HEK293 (cell line): ENCODE results near the gene NNT.

Source experiments
- KLF1 ChIP-seq: fragments of 450-650 bp; formaldehyde crosslinking; IDR thresholded peaks from 2 replicates; pipeline ENCODE4 v1.5.1; 2016; ENCODE audit warnings: missing biosample characterization, missing genetic modification characterization
- SCRT1 ChIP-seq: fragments of 450-650 bp; formaldehyde crosslinking; IDR thresholded peaks from 2 replicates; pipeline ENCODE4 v1.5.1; 2016; ENCODE audit warnings: missing biosample characterization, missing genetic modification characterization, borderline replicate concordance
- ZBTB21 ChIP-seq: fragments of 450-650 bp; formaldehyde crosslinking; IDR thresholded peaks from 2 replicates; pipeline ENCODE4 v1.5.1; 2017; ENCODE audit warnings: missing biosample characterization, missing genetic modification characterization
- ZBTB8A ChIP-seq: fragments of 450-650 bp; formaldehyde crosslinking; IDR thresholded peaks from 2 replicates; pipeline ENCODE4 v1.5.1; 2016; ENCODE audit warnings: missing biosample characterization, missing genetic modification characterization
- ZFP37 ChIP-seq: fragments of 450-650 bp; formaldehyde crosslinking; IDR thresholded peaks from 2 replicates; pipeline ENCODE4 v1.5.1; 2016; ENCODE audit warnings: missing biosample characterization, missing genetic modification characterization
- ZNF157 ChIP-seq: fragments of 450-650 bp; formaldehyde crosslinking; IDR thresholded peaks from 2 replicates; pipeline ENCODE4 v1.5.1; 2016; ENCODE audit warnings: missing biosample characterization, missing genetic modification characterization
- ZNF221 ChIP-seq: fragments of 450-650 bp; formaldehyde crosslinking; IDR thresholded peaks from 2 replicates; pipeline ENCODE4 v1.5.1; 2017; ENCODE audit warnings: missing biosample characterization, missing genetic modification characterization, borderline replicate concordance
- ZNF510 ChIP-seq: fragments of 450-650 bp; formaldehyde crosslinking; IDR thresholded peaks from 2 replicates; pipeline ENCODE4 v1.5.1; 2018; ENCODE audit warnings: mild to moderate bottlenecking, missing genetic modification characterization, missing biosample characterization; ENCODE audit not compliant: insufficient replicate concordance
- ZNF561 ChIP-seq: fragments of 450-650 bp; IDR thresholded peaks from 2 replicates; pipeline ENCODE4 v1.5.1; 2018; ENCODE audit warnings: missing biosample characterization, missing genetic modification characterization, borderline replicate concordance
- ZNF664 ChIP-seq: fragments of 450-650 bp; formaldehyde crosslinking; IDR thresholded peaks from 2 replicates; pipeline ENCODE4 v1.5.1; 2016; ENCODE audit warnings: missing biosample characterization, missing genetic modification characterization
- TF ChIP-seq, protein P1 (sequence below): fragments of 450-650 bp; formaldehyde crosslinking; IDR thresholded peaks from 2 replicates; pipeline ENCODE4 v1.5.1; 2016; ENCODE audit warnings: missing biosample characterization, missing genetic modification characterization
- TF ChIP-seq, protein P2 (sequence below): fragments of 450-650 bp; formaldehyde crosslinking; conservative IDR thresholded peaks from 2 replicates; pipeline ENCODE4 v1.5.1; 2016; ENCODE audit warnings: low read depth, missing biosample characterization, missing genetic modification characterization
- TF ChIP-seq, protein P3 (sequence below): fragments of 450-650 bp; formaldehyde crosslinking; IDR thresholded peaks from 2 replicates; pipeline ENCODE4 v1.5.1; 2016; ENCODE audit warnings: missing biosample characterization, missing genetic modification characterization

DNA sequence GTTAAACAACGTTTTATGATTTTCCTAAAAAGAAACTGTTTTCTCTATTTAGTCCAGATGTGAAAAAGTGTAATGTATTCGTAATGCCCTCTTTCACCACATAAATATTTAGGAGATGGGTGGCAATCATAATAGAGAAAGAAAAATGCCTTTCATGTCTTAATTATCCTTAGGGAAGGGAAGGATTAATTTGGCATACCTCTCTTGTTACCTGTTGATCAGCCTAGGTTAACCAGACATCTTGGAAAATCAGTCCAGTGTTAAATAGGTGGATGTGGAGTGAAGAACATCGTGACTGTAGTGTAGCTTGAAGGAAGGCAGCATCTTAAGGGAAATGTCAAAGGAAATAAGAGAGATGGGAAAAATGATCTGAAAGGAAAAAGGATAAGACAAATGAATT is 76.2 kb downstream of the NNT start:
- TF ChIP-seq ZNF157 (tag by site-specific recombination) (no peak), KLF1 (tag by site-specific recombination) (no peak), ZBTB21 (tag by site-specific recombination) (no peak), ZFP37 (tag by site-specific recombination) (no peak), ZNF664 (tag by site-specific recombination) (no peak), ZNF221 (tag by site-specific recombination) (no peak), ZNF561 (tag by site-specific recombination) (no peak), ZNF510 (no peak), ZBTB8A (tag by site-specific recombination) (no peak), SCRT1 (tag by site-specific recombination) (peak; percentile 63; the same call in 1 of the 2 replicates)
- TF ChIP-seq, protein P1, sequence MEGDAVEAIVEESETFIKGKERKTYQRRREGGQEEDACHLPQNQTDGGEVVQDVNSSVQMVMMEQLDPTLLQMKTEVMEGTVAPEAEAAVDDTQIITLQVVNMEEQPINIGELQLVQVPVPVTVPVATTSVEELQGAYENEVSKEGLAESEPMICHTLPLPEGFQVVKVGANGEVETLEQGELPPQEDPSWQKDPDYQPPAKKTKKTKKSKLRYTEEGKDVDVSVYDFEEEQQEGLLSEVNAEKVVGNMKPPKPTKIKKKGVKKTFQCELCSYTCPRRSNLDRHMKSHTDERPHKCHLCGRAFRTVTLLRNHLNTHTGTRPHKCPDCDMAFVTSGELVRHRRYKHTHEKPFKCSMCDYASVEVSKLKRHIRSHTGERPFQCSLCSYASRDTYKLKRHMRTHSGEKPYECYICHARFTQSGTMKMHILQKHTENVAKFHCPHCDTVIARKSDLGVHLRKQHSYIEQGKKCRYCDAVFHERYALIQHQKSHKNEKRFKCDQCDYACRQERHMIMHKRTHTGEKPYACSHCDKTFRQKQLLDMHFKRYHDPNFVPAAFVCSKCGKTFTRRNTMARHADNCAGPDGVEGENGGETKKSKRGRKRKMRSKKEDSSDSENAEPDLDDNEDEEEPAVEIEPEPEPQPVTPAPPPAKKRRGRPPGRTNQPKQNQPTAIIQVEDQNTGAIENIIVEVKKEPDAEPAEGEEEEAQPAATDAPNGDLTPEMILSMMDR (tag by site-specific recombination): no peak
- TF ChIP-seq, protein P2, sequence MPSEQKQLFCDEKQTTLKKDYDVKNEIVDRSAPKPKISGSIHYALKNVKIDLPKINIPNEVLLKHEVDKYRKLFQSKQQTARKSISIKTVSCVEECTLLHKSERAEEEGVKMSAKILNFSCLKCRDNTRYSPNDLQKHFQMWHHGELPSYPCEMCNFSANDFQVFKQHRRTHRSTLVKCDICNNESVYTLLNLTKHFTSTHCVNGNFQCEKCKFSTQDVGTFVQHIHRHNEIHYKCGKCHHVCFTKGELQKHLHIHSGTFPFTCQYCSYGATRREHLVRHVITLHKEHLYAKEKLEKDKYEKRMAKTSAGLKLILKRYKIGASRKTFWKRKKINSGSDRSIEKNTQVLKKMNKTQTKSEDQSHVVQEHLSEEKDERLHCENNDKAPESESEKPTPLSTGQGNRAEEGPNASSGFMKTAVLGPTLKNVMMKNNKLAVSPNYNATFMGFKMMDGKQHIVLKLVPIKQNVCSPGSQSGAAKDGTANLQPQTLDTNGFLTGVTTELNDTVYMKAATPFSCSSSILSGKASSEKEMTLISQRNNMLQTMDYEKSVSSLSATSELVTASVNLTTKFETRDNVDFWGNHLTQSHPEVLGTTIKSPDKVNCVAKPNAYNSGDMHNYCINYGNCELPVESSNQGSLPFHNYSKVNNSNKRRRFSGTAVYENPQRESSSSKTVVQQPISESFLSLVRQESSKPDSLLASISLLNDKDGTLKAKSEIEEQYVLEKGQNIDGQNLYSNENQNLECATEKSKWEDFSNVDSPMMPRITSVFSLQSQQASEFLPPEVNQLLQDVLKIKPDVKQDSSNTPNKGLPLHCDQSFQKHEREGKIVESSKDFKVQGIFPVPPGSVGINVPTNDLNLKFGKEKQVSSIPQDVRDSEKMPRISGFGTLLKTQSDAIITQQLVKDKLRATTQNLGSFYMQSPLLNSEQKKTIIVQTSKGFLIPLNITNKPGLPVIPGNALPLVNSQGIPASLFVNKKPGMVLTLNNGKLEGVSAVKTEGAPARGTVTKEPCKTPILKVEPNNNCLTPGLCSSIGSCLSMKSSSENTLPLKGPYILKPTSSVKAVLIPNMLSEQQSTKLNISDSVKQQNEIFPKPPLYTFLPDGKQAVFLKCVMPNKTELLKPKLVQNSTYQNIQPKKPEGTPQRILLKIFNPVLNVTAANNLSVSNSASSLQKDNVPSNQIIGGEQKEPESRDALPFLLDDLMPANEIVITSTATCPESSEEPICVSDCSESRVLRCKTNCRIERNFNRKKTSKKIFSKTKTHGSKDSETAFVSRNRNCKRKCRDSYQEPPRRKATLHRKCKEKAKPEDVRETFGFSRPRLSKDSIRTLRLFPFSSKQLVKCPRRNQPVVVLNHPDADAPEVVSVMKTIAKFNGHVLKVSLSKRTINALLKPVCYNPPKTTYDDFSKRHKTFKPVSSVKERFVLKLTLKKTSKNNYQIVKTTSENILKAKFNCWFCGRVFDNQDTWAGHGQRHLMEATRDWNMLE: no peak
- TF ChIP-seq, protein P3, sequence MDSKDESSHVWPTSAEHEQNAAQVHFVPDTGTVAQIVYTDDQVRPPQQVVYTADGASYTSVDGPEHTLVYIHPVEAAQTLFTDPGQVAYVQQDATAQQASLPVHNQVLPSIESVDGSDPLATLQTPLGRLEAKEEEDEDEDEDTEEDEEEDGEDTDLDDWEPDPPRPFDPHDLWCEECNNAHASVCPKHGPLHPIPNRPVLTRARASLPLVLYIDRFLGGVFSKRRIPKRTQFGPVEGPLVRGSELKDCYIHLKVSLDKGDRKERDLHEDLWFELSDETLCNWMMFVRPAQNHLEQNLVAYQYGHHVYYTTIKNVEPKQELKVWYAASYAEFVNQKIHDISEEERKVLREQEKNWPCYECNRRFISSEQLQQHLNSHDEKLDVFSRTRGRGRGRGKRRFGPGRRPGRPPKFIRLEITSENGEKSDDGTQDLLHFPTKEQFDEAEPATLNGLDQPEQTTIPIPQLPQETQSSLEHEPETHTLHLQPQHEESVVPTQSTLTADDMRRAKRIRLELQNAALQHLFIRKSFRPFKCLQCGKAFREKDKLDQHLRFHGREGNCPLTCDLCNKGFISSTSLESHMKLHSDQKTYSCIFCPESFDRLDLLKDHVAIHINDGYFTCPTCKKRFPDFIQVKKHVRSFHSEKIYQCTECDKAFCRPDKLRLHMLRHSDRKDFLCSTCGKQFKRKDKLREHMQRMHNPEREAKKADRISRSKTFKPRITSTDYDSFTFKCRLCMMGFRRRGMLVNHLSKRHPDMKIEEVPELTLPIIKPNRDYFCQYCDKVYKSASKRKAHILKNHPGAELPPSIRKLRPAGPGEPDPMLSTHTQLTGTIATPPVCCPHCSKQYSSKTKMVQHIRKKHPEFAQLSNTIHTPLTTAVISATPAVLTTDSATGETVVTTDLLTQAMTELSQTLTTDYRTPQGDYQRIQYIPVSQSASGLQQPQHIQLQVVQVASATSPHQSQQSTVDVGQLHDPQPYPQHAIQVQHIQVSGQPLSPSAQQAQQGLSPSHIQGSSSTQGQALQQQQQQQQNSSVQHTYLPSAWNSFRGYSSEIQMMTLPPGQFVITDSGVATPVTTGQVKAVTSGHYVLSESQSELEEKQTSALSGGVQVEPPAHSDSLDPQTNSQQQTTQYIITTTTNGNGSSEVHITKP (tag by site-specific recombination): no peak
